HUES64 (cell line): Measurements from ENCODE around the gene OTUD3.

Experiments used
- H3K27ac ChIP-seq: 2 replicates; pipeline ENCODE4 v1.7.0; 2013; ENCODE audit warnings: low read depth, low read length, inconsistent platforms
- H3K27me3 ChIP-seq: 2 replicates; pipeline ENCODE4 v1.6.1; 2013; ENCODE audit warnings: mild to moderate bottlenecking, low read length; ENCODE audit not compliant: insufficient read depth
- H3K36me3 ChIP-seq: 2 replicates; pipeline ENCODE4 v1.6.1; 2013; ENCODE audit warnings: mild to moderate bottlenecking, low read length; ENCODE audit not compliant: insufficient read depth
- H3K4me1 ChIP-seq: 2 replicates; pipeline ENCODE4 v1.6.1; 2013; ENCODE audit warnings: mild to moderate bottlenecking, low read length, moderate library complexity; ENCODE audit not compliant: insufficient read depth
- H3K4me3 ChIP-seq: 2 replicates; pipeline ENCODE4 v1.5.1; 2013; ENCODE audit warnings: mild to moderate bottlenecking, low read length, moderate library complexity
- H3K9ac ChIP-seq: 2 replicates; pipeline ENCODE4 v1.6.1; 2013; ENCODE audit warnings: mild to moderate bottlenecking, low read depth, low read length
- H3K9me3 ChIP-seq: 2 replicates; pipeline ENCODE4 v1.6.1; 2013; ENCODE audit warnings: low read depth, low read length; ENCODE audit not compliant: insufficient read depth
- WGBS: fragments of 150-250, 120-280 bp; methylation state at CpG from one replicate; pipeline ENCODE4 v1.1.7; 2013; ENCODE audit warnings: missing lambda C conversion rate; 5-methylcytosine and 5-hydroxymethylcytosine counted together

OTUD3 gene

GRCh38 chr1:19949016-19949415 lies 66.8 kb downstream of the OTUD3 start:
- H3K9me3 ChIP-seq, result 0 out of 2 replicates have a peak, but pooled peaks cover 2% of the 10 kb centered on the region
- no peaks in the 10 kb centered on the region for H3K36me3 ChIP-seq
- H3K27me3 ChIP-seq, result no peaks in the 10 kb centered on the region
- no peak overlapping the region for H3K9ac ChIP-seq
- no peak overlapping the region for H3K4me3 ChIP-seq
- H3K4me1 ChIP-seq, result no peaks in the 10 kb centered on the region
- H3K27ac ChIP-seq, result no peak overlapping the region
- WGBS, result 63% methylated on average over 2 of the region's 2 CpGs

GRCh38 chr1:19954059-19954458 lies 71.9 kb downstream of the OTUD3 start:
- Histone ChIP-seq H3K9ac (no peak overlapping the region), H3K4me3 (no peak overlapping the region), H3K4me1 (no peaks in the 10 kb centered on the region), H3K27me3 (no peaks in the 10 kb centered on the region), H3K27ac (no peak overlapping the region), H3K9me3 (0 out of 2 replicates have a peak, but pooled peaks cover 5% of the 10 kb centered on the region), H3K36me3 (no peaks in the 10 kb centered on the region)
- WGBS, result 88% methylated on average over 2 of the region's 2 CpGs

GRCh38 chr1:19955534-19956170 lies 73.5 kb downstream of the OTUD3 start:
- Histone ChIP-seq H3K4me3 (no peak overlapping the region), H3K27ac (no peak overlapping the region), H3K36me3 (no peaks in the 10 kb centered on the region), H3K9ac (no peak overlapping the region), H3K27me3 (no peaks in the 10 kb centered on the region), H3K9me3 (0 out of 2 replicates have a peak, but pooled peaks cover 5% of the 10 kb centered on the region), H3K4me1 (peaks cover 2% of the 10 kb centered on the region; the same call in 1 of the 2 replicates)
- 87% methylated on average over 11 of the region's 11 CpGs for WGBS

- Histone ChIP-seq H3K27me3 (no peaks in the 10 kb centered on the region), H3K4me3 (no peak overlapping the region), H3K27ac (no peak overlapping the region), H3K9me3 (0 out of 2 replicates have a peak, but pooled peaks cover 5% of the 10 kb centered on the region), H3K4me1 (peaks cover 5% of the 10 kb centered on the region; the same call in 1 of the 2 replicates), H3K36me3 (no peaks in the 10 kb centered on the region), H3K9ac (no peak overlapping the region)
- WGBS, result 84% methylated on average over 4 of the region's 4 CpGs
Observed at GRCh38 chr1:19957779-19958178, 75.6 kb downstream of the OTUD3 start.

- no peaks in the 10 kb centered on the region for H3K9me3 ChIP-seq
- WGBS, result 17% methylated on average over 5 of the region's 5 CpGs
- no peaks in the 10 kb centered on the region for H3K27me3 ChIP-seq
- H3K36me3 ChIP-seq, result no peaks in the 10 kb centered on the region
- no peak overlapping the region for H3K9ac ChIP-seq
- no peak overlapping the region for H3K27ac ChIP-seq
- H3K4me3 ChIP-seq, result no peak overlapping the region
- peaks cover 5% of the 10 kb centered on the region; the same call in 1 of the 2 replicates for H3K4me1 ChIP-seq
Observed at GRCh38 chr1:19960591-19960990, 78.4 kb downstream of the OTUD3 start.
